GM10248 (cell line): ENCODE data around the gene CCNJL.
"Not testable (repeated sequence)": the region's sequence is repeated elsewhere in the genome, so short reads cannot be mapped to it uniquely, and the experiment has no call there.

Source experiments
- CTCF ChIA-PET: fragments of 300-600 bp; sonication (Branson Sonifier 250); formaldehyde crosslinking; extraction: SDS; loops from one replicate; lab custom pipeline; 2021; ENCODE audit warnings: antibody characterized with exemption; lab: Yijun Ruan, JAX
- POLR2A ChIA-PET: fragments of 350-650 bp; sonication (Branson Sonifier 250); formaldehyde crosslinking; extraction: SDS; loops from one replicate; lab custom pipeline; 2020; ENCODE audit warnings: antibody characterized with exemption; lab: Yijun Ruan, JAX
- DNase-seq: peaks from one replicate; pipeline ENCODE4 v3.0.0; 2012; ENCODE audit errors: extremely low spot score
- CTCF ChIP-seq: IDR thresholded peaks from 2 replicates; pipeline ENCODE4 v1.5.1; 2012; ENCODE audit warnings: mild to moderate bottlenecking, low read depth; ENCODE audit errors: extremely low read depth, missing control alignments, control extremely low read depth

CCNJL gene

GRCh38 chr5:160250226-160250625 lies 62.1 kb downstream of the CCNJL start:
- ChIA-PET CTCF (interaction anchor here (1.0 to 2.6 kb wide), 7 partner anchors 16 to 228 kb away, joined by 3 to 8 read pairs (median 3); no protein-coding TSS in a partner anchor), POLR2A (no interaction called here)
- no peak for DNase-seq
- no peak for TF ChIP-seq CTCF

GRCh38 chr5:160249570-160249969 lies 62.8 kb downstream of the CCNJL start:
- POLR2A ChIA-PET, DNase-seq: not testable (repeated sequence)
- CTCF ChIA-PET: interaction anchor here (1.0 to 2.6 kb wide), 6 partner anchors 16 to 227 kb away, joined by 3 to 8 read pairs (median 3); no protein-coding TSS in a partner anchor

- ChIA-PET CTCF (interaction anchor here (0.6 to 4.5 kb wide), 8 partner anchors 10 to 224 kb away, joined by 3 to 19 read pairs (median 4); no protein-coding TSS in a partner anchor), POLR2A (no interaction called here)
- no peak for DNase-seq
- no peak for TF ChIP-seq CTCF
Observed at GRCh38 chr5:160245506-160246086, 66.8 kb downstream of the CCNJL start.

GRCh38 chr5:160242145-160242544 lies 70.2 kb downstream of the CCNJL start:
- ChIA-PET CTCF (interaction anchor here (4.5 kb wide), 1 partner anchor 10 kb away, joined by 19 read pairs; no protein-coding TSS in a partner anchor), POLR2A (no interaction called here)
- TF ChIP-seq CTCF: no peak
- no peak for DNase-seq

GRCh38 chr5:160240350-160240749 lies 72.0 kb downstream of the CCNJL start:
- POLR2A ChIA-PET: no interaction called here
- no peak for TF ChIP-seq CTCF
- DNase-seq: no peak
- CTCF ChIA-PET: interaction anchor here (1.1 to 1.7 kb wide), 2 partner anchors 41 to 218 kb away, joined by 3 read pairs; no protein-coding TSS in a partner anchor

GRCh38 chr5:160237571-160238093 lies 74.7 kb downstream of the CCNJL start:
- DNase-seq: no peak
- ChIA-PET POLR2A (no interaction called here), CTCF (interaction anchor here (1.6 kb wide), 1 partner anchor 107 kb away, joined by 3 read pairs; no protein-coding TSS in a partner anchor)

More at GRCh38 chr5:160237571-160238093, 74.7 kb downstream of the CCNJL start:
- TF ChIP-seq CTCF: no peak
